MCF 10A (cell line): Measurements from ENCODE around the gene JPH3. TPM values are rescaled to one million over a fixed set of nuclear protein-coding genes. Genes with fewer than 3 reads are reported as not detected.
A peak's percentile ranks its signal among the peaks of the same experiment; 100 is the strongest.

Experiments
- BruUV-seq: library from RNA; stranded (reverse); fragments of 400-500 nt; replicated peaks from 2 replicates; lab custom pipeline; 2021; lab: Mats Ljungman, UMichigan
- CTCF ChIA-PET: fragments of 300-600 bp; sonication (Branson Sonifier 250); formaldehyde crosslinking; extraction: SDS; loops from one replicate; lab custom pipeline; 2021; ENCODE audit warnings: antibody characterized with exemption, inconsistent platforms; lab: Yijun Ruan, JAX
- POLR2A ChIA-PET: fragments of 300-600, 350-650 bp; sonication (Branson Sonifier 250); formaldehyde crosslinking; extraction: SDS; loops from one replicate; lab custom pipeline; 2020; ENCODE audit warnings: antibody characterized with exemption, inconsistent platforms; lab: Yijun Ruan, JAX
- DNase-seq: peaks from one replicate; pipeline ENCODE4 v3.0.0-alpha.2; 2018; ENCODE audit not compliant: unreplicated experiment
- H3K27ac Mint-ChIP-seq: one replicate; pipeline ENCODE4 v1.8.0; 2022; ENCODE audit warnings: mild to moderate bottlenecking, low read depth, mixed read lengths; ENCODE audit not compliant: unreplicated experiment
- H3K27me3 Mint-ChIP-seq: one replicate; pipeline ENCODE4 v1.8.0; 2022; ENCODE audit warnings: mixed read lengths; ENCODE audit not compliant: insufficient read depth, unreplicated experiment
- H3K36me3 Mint-ChIP-seq: one replicate; pipeline ENCODE4 v1.8.0; 2022; ENCODE audit warnings: mild to moderate bottlenecking, moderate library complexity, mixed read lengths; ENCODE audit not compliant: insufficient read depth, unreplicated experiment
- H3K4me1 Mint-ChIP-seq: one replicate; pipeline ENCODE4 v1.8.0; 2022; ENCODE audit warnings: mixed read lengths; ENCODE audit not compliant: insufficient read depth, unreplicated experiment
- H3K4me3 Mint-ChIP-seq: one replicate; pipeline ENCODE4 v1.8.0; 2022; ENCODE audit warnings: mild to moderate bottlenecking, moderate library complexity, mixed read lengths; ENCODE audit not compliant: unreplicated experiment
- H3K9me3 Mint-ChIP-seq: one replicate; pipeline ENCODE4 v1.8.0; 2022; ENCODE audit warnings: mixed read lengths; ENCODE audit not compliant: unreplicated experiment
- intact Hi-C: fragments of 100-400 bp; cut with micrococcal nuclease; formaldehyde crosslinking; loops from 2 replicates; pipeline ENCODE4 v1.14.1; 2022
- total RNA-seq: library from RNA; stranded (reverse); gene quantifications from 2 replicates; pipeline ENCODE4 v1.2.3, GENCODE V29; 2022
- TF ChIP-seq, protein P1 (sequence below): fragments of 200-600 bp; IDR thresholded peaks from one replicate; pipeline ENCODE4 v1.8.0; 2022; ENCODE audit warnings: antibody characterized with exemption, mild to moderate bottlenecking; ENCODE audit not compliant: unreplicated experiment

Gene JPH3
- total RNA-seq, 1 experiment from 2014 or later: not detected

DNA sequence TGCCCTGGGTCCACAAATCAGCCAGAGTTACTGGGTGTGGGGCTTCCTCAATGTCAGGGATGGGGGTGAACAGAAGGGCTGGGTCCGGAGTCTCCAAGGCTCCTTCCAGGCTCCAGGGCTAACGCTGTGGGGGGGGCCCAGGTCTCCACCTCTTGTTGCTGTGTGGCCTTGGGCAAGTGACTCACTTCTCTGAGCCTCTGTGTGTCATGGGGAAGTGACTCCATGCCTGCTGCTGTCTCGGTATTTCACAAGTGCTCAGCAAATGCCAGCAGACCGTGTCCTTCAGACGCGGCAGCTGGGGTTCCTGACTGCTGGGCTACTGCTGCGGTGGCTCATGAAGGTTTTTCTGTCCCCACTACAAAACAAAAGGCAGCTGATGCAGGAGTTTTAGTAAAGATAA lies 26.6 kb downstream of the JPH3 start:
- Mint-ChIP-seq H3K4me1 (no peaks in the 10 kb centered on the region), H3K36me3 (no peaks in the 10 kb centered on the region), H3K27ac (no peak overlapping the region), H3K4me3 (no peak overlapping the region), H3K27me3 (peaks cover 19% of the 10 kb centered on the region), H3K9me3 (peaks cover 14% of the 10 kb centered on the region)
- DNase-seq: peak; percentile 85
- intact Hi-C loops: no loop called here
- TF ChIP-seq, protein P1, sequence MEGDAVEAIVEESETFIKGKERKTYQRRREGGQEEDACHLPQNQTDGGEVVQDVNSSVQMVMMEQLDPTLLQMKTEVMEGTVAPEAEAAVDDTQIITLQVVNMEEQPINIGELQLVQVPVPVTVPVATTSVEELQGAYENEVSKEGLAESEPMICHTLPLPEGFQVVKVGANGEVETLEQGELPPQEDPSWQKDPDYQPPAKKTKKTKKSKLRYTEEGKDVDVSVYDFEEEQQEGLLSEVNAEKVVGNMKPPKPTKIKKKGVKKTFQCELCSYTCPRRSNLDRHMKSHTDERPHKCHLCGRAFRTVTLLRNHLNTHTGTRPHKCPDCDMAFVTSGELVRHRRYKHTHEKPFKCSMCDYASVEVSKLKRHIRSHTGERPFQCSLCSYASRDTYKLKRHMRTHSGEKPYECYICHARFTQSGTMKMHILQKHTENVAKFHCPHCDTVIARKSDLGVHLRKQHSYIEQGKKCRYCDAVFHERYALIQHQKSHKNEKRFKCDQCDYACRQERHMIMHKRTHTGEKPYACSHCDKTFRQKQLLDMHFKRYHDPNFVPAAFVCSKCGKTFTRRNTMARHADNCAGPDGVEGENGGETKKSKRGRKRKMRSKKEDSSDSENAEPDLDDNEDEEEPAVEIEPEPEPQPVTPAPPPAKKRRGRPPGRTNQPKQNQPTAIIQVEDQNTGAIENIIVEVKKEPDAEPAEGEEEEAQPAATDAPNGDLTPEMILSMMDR: no peak
- no TSS peak for BruUV-seq
- ChIA-PET CTCF (interaction anchor here (1.1 kb wide), 1 partner anchor 80 kb away, joined by 3 read pairs; no protein-coding TSS in a partner anchor), POLR2A (interaction anchor here (0.5 kb wide), 1 partner anchor 323 kb away, joined by 3 read pairs; no protein-coding TSS in a partner anchor)

DNA sequence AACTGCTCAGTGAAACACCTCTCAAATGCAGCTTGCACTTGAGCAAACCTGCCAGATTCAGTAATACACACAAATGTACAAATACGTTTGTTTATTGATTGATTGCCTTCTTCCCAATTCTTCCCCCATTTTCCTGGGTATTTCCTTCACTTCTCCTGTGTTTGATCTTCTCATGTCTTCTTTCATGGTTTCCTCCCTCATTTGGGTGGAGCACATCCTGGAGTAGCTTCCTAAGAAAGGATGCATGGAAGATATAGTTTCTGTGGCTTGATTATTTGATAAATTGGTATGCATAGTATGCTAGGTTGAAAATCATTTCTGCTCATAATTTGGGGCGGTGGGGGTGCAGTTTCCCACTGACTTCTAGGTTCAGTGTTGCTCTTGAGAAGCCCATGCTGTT lies 28.8 kb downstream of the JPH3 start:
- DNase-seq: no peak
- Mint-ChIP-seq H3K4me1 (no peaks in the 10 kb centered on the region), H3K27me3 (peaks cover 19% of the 10 kb centered on the region), H3K27ac (no peak overlapping the region), H3K9me3 (peaks cover 14% of the 10 kb centered on the region), H3K36me3 (no peaks in the 10 kb centered on the region), H3K4me3 (no peak overlapping the region)
- intact Hi-C loops: loop anchor here (10.0 kb wide), 1 partner anchor 136 kb away; the partner anchor contains the start of gene ZCCHC14
- CTCF ChIA-PET: interaction anchor here (0.6 to 1.0 kb wide), 2 partner anchors 170 to 275 kb away, joined by 3 to 4 read pairs; no protein-coding TSS in a partner anchor
- POLR2A ChIA-PET: interaction anchor here (0.7 kb wide), 1 partner anchor 113 kb away, joined by 3 read pairs; no protein-coding TSS in a partner anchor
- no TSS peak for BruUV-seq
- TF ChIP-seq, protein P1: no peak

DNA sequence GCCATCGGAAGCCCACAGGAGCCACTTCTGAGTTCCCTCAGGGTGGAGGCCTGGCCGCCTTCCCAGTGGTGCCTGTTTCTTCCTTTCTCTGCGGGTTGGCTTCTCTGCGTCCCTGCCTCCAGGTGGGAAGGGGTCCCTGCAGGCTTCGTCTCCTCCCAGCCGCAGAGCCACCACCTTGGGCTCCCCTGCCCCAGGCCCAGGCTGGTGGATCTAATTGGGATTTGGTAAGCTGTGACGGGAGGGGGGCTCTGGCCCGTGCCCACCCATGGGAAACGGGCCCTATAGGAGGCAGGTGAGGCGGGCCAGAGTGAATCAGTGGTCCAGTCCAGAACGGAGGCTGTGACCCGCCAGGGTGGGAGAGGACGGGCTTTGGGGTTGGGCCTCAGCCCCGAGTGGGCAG lies 32.1 kb downstream of the JPH3 start:
- H3K27ac Mint-ChIP-seq: no peak overlapping the region

DNA sequence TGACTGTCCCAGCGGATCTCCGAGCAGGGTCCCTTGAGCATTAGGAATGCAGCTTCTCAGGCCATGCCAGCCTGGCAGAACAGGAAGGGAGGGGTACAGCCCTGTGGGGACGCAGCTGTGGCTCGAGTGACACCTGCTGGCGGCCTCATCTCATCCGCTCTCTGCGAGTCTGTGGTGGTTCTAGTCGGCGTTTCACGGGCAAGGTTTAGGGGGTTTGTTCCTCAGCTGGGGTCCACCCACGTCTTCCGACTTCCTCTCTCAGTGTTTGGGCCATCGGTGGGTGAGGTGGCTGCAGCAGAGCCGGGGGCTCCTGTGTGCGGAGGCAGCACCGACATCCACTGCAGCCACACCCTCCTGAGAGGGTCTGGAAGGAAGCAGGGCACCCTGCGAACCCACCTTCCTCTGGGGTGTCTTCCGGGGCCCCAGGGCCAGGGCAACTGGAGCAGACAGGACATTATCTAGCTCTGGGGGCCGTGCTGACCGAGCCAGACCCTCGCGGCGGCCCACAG lies 33.3 kb downstream of the JPH3 start:
- intact Hi-C loops: loop anchor here (1.0 to 10.0 kb wide), 8 partner anchors 85 to 573 kb away; partner anchors contain the start of genes C16orf95 and ZCCHC14
- no peak overlapping the region for H3K27ac Mint-ChIP-seq
- ChIA-PET POLR2A (interaction anchor here (0.7 to 3.5 kb wide), 17 partner anchors 80 to 317 kb away, joined by 3 to 17 read pairs (median 5); partner anchors contain the start of genes FBXO31, MAP1LC3B and ZCCHC14), CTCF (interaction anchor here (0.6 to 4.2 kb wide), 82 partner anchors 11 to 1071 kb away, joined by 3 to 71 read pairs (median 6); partner anchors contain the start of gene FBXO31)
- peak overlapping the region; percentile 67 for H3K4me3 Mint-ChIP-seq
- peaks cover 10% of the 10 kb centered on the region for H3K9me3 Mint-ChIP-seq
- H3K36me3 Mint-ChIP-seq: no peaks in the 10 kb centered on the region
- peak; percentile 70 for DNase-seq
- peaks cover 33% of the 10 kb centered on the region for H3K27me3 Mint-ChIP-seq
- TF ChIP-seq, protein P1: peak; percentile 92
- no TSS peak for BruUV-seq
- H3K4me1 Mint-ChIP-seq: no peaks in the 10 kb centered on the region

More for the DNA sequence above, 32.1 kb downstream of the JPH3 start:
- CTCF ChIA-PET: interaction anchor here (0.5 to 4.2 kb wide), 26 partner anchors 9 to 1011 kb away, joined by 3 to 71 read pairs (median 6); partner anchors contain the start of gene FBXO31
- no TSS peak for BruUV-seq
- H3K9me3 Mint-ChIP-seq: peaks cover 14% of the 10 kb centered on the region
- TF ChIP-seq, protein P1: no peak
- H3K4me3 Mint-ChIP-seq: no peak overlapping the region
- no peaks in the 10 kb centered on the region for H3K4me1 Mint-ChIP-seq
- intact Hi-C loops: loop anchor here (10.0 kb wide), 1 partner anchor 140 kb away; the partner anchor contains the start of gene ZCCHC14
- DNase-seq: no peak
- H3K36me3 Mint-ChIP-seq: no peaks in the 10 kb centered on the region
- H3K27me3 Mint-ChIP-seq: peaks cover 28% of the 10 kb centered on the region
- POLR2A ChIA-PET: interaction anchor here (0.6 to 3.5 kb wide), 5 partner anchors 134 to 251 kb away, joined by 3 to 17 read pairs (median 9); partner anchors contain the start of gene FBXO31
